Body of pancreas (tissue), 4 donors: Measurements from ENCODE around the gene TGFB2.

ENCODE experiments used
- CTCF ChIP-seq, 7 experiments: fragments of 450-650 bp in 4 of 7; fragments of 200-600 bp in 3 of 7; sonication (generic) in 3 of 7; IDR thresholded peaks; one replicate each; pipeline ENCODE4 v1.5.1; 2016 to 2019; ENCODE audit warnings: antibody characterized with exemption in 7 of 7
- POLR2A ChIP-seq, 3 donors: fragments of 450-650 bp; IDR thresholded peaks; one replicate each; pipeline ENCODE4 v1.6.1; 2016; ENCODE audit warnings: antibody characterized with exemption in 3 of 3, mild to moderate bottlenecking in 2 of 3

GRCh38 chr1:218323568-218324225, 21.4 kb upstream of the TGFB2 start:
- no peak for TF ChIP-seq CTCF (IDR thresholded peaks at IDR 0.05)
- no peak for TF ChIP-seq POLR2A (IDR thresholded peaks at IDR 0.05)
